HG03060 (cell line): Measurements from ENCODE around the gene CT47C1.
"Not testable (repeated sequence)": the region's sequence is repeated elsewhere in the genome, so short reads cannot be mapped to it uniquely, and the experiment has no call there.

Source experiments
- ATAC-seq: cut with Tn5 transposase; IDR thresholded peaks from one replicate; pipeline ENCODE4 v1.9.1; 2021; ENCODE audit warnings: low read depth, moderate number of reproducible peaks; ENCODE audit not compliant: unreplicated experiment

Gene CT47C1

DNA sequence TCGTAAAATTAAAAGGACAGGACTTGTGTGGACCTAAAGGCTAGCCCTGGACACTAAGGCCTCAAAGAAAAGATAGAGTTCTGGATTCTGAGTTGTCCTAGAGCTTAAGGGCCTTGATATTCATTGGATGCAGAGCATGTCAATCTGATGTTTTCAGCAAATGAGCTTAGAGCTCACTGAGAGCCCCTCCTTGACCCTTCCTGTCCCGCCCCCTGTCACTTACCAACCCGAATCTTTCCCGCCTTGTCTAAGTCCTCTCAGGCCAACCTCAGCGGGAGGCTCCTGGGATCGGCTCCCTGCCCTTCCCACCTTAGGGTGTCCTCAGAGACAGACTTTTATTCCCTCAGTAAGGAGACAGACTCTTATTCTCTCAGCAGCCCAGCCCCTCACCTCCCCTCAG lies at the start of gene CT47C1:
Gene CT47C1 (plus strand): TSS at position 250 of the 400 bp plus-strand sequence. CDS start 233 bp downstream, outside the sequence.
- no peak for ATAC-seq

DNA sequence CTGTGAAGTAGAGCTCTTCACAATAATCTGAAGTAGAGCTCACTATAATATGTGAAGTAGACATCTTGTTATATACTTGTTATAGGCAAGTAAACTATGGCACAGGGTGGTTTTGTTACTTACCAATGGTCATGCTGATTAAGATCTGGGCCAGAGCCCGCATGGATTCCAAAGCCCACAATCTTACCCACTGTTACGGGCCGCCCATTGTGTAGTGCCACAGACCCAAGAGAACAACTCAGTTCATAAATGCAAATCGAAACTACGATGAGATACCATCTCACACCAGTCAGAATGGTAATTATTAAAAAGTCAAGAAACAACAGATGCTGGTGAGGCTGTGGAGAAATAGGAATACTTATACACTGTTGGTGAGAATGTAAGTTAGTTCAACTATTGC lies 46.9 kb upstream of the CT47C1 start:
- no peak for ATAC-seq

DNA sequence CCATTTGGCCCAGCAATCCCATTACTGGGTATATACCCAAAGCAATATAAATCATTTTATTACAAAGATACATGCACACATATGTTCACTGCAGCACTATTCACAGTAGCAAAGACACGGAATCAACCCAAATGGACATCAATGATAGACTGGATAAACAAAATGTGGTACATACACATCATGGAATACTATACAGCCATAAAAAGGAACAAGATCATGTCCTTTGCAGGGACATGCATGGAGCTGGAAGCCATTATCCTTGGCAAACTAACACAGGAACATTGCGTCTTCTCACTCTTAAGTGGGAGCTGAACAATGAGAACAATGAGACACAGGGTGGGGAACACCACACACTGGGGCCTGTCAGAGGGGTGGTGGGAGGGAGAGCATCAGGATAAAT lies 46.4 kb upstream of the CT47C1 start:
- not testable (repeated sequence) for ATAC-seq

DNA sequence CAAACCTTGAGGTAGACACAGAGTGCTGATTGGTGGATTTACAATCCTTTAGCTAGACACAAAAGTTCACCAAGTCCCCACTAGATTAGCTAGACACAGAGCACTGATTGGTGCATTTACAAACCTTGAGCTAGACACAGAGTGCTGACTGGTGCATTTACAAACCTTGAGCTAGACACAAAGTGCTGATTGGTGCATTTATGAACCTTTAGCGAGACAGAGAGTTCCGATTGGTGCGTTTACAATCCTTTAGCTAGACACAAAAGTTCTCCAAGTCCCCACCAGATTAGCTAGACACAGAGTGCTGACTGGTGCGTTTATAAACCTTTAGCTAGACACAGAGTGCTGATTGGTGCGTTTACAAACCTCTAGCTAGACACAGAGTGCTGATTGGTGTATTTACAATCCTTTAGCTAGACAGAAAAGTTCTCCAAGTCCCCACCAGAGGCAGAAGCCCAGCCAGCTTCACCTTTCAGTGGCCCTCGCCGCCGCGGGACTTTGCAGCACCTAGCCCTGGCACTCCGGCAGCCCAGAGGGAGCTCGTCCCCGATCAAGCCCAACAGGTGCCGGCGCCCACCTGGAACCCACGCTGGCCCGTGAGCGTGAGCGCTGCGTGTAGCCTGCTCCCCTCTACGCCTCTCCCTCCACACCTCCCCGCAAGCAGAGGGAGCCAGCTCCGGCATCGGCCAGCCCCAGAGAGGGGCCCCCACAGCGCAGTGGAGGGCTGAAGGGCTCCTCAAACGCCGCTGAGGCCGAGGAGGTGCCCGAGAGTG lies 44.6 kb upstream of the CT47C1 start:
- not testable (repeated sequence) for ATAC-seq

DNA sequence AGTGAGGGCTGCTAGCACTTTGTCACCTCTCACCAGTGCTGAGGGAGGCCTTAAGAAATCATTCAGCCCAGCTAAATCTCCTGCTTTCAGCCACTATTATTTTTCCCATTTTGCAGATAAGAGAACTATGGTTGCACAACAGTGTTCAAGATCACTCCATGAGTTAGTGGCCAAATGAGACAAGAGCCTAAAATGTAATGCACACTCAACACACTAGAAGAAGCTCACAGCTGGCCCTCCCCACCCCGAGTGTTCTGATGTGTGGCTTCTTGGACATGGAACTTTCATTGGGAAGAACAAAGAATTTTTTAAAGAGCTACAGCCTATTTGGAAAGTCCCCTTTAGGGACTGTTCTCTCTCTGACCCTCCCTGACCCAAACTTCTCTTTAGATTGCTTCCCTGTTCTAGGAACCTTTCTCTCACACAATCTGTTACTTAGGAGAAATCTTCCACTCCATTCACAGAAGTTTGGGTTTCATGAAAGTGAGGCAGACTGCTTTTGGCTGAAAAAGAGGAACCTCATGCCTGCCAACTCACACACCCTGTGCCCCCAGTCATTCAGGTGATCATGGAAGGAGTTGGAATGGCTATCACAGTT lies 44.0 kb upstream of the CT47C1 start:
- no peak for ATAC-seq

DNA sequence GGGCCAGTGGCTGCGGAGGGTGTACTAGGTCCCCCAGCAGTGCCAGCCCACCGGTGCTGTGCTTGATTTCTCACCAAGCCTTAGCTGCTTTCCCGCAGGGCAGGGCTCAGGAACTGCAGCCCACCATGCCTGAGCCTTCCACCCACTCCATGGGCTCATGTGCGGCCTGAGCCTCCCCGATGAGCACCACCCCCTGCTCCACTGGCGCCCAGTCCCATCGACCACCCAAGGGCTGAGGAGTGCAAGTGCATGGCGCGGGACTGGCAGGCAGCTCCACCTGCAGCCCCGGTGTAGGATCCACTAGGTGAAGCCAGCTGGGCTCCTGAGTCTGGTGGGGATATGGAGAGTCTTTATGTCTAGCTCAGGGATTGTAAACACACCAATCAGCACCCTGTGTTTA lies 43.1 kb upstream of the CT47C1 start:
- ATAC-seq = not testable (repeated sequence)

DNA sequence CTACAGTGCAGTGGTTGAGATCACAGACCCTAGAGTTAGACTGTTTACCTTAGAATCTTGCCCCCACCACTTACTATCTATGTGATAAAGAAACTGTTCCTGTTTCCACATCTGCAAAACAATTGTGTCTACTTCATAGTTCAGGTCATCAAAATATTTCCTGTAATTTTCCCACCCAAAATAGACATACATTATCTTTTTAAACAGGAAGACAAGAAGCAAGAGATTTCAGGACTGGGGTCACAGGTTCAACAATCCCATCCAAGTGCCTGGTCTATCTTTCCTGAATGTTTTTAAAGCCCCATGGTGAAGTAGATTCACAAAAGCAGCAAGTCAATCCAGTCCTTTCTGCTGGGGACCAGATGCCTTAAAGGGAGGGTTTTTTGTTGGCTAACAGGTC lies 41.8 kb upstream of the CT47C1 start:
- ATAC-seq = no peak

DNA sequence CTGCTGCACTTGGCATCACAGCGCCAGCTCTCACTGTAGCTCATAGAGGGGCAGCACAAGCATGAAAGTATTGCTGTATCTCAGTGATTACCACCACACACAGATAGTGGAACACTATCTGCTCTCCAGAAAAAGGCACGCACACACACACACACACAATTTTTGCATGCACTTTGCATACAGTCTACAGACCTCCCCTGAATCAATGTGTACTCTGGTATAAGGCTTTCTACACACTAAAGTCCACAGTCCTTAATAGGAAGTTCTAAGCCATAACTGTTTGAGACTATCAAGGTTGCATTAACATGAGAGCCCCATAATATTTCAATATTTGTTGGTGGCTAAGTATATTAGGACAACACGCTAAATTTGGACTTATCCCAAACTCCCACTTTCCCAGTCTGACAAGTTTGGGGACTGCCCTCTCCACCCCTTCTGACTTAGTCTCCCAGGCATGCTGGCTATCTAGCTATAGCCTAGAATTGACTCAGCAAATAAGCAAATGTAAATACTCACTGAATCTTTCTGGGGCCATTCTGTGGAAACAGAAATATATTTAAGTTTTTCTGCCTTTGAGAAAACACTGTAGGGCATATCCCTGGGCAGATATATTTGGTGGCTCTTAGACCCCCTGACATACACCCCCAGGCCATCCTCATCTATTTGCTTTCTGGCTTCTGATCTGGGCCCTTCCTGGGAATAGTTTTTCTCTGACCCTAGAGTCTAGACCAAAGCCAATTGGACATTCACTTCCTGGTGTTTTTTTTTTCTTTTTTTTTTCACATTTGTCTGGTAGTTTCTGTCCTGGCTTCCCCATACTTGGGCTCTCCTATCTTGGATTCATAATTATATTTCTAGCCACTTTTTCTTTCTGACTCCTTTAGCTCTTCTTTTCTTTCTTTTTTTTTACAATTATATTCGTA lies 36.4 kb upstream of the CT47C1 start:
- no peak for ATAC-seq

DNA sequence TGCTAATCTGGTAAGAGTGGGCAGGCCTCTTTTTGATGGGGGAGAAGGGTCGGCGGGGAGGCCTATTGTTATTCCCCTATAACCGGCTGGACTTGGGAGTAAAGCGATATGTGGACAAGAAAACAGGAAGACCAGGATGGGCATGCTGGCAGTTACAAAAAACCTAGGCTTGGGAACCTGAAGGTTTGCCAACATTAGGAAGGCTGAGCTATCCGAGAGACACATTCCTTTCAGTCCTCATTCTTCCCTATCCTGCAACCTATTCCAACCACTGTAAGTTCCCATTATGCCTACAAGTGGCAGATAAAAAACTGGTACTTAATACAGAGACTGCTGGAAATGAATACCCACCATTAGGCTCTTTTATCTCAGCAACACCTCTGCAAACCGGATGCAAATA lies 32.4 kb upstream of the CT47C1 start:
- ATAC-seq = no peak

DNA sequence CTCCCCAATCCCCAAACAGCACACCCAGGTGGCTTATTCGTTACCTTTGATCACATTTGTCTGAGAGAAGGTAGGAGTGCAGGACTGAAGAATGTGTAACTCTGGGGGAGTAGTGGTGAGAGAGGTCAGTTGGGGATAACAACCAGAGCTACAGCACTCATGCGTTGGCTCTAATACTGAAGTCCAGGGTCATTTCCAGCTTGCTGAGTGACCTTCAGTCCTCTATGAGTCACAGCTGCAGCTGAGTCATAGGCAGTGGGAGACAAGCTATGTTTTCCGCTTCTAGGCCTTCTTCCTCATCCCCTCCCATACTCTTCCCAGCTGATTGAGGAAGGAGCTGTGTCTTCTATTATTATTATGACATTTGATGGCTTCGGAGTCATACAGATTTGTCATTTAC lies 31.6 kb upstream of the CT47C1 start:
- ATAC-seq = no peak

DNA sequence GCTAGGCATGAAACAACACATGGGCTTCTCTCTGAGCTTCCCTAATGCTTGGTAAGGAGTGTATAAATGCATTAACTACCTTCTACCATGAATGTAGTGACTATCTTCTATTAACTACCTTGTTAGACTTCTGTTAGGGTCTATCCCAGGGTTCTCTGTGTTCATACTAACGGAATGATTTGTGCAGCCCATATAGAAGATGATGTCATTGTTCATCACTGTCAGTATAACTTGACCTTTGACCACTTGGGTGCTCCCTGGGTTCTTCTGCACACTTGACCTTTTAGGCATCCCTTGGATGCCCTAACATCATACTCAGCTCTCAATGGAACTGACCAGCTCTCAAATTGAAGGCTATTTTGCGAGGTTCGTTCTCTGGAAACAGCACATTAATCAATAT lies 30.8 kb upstream of the CT47C1 start:
- no peak for ATAC-seq

DNA sequence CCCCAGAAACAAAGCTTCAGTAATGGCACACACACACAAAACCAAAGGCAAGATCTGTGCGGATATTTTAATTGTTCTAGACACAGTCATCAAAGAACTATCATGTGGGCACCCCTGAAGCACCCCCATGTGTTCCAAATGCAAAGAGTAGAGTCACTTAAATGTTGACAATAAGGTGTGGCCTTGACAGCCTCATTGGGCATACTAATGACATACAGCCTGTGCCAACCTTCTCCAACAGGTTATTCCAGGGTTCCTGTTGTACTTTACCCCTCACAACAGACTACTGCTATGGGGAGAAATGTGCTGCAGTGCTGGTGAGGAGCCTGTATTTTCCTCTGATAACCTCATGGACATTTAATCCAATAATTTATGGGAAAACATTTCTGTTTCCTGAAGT lies 29.8 kb upstream of the CT47C1 start:
- ATAC-seq = no peak

DNA sequence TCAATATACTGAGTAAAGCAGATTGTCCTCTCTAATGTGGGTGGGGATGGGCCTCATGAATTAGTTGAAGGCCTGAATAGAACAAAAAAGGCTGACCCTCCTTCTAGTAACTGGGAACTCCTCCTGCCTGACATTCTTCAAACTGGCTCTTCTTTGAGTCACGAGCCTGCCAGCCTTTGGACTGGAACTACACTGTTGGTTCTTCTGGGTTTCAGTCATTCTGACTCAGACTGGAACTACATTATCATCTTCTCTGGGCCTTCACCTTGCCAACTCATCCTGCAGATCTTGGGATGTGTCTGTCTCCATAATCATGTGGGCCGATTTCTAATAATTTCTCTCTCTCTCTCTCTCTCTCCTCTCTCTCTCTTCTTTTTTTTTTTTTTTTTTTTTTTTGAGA lies 26.9 kb upstream of the CT47C1 start:
- ATAC-seq = no peak

DNA sequence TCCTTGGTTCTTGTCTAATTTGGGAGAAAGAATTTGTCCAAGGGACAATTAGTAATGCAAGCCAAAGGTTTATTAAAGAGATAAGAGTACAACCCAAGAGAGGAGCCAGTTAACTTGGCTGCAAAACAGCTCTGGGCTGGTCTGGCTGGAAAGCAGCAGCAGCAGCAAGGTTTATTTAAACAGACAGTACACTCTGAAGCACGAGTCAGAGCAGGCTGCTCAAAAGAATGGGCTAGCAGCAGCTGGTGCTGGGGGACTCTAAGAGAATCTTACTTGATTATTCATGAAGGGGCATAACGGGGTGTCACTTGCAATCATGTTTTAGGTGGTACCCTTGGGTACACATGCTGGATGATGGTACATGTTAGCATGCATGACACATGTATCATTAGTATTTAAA lies 17.1 kb upstream of the CT47C1 start:
- no peak for ATAC-seq

DNA sequence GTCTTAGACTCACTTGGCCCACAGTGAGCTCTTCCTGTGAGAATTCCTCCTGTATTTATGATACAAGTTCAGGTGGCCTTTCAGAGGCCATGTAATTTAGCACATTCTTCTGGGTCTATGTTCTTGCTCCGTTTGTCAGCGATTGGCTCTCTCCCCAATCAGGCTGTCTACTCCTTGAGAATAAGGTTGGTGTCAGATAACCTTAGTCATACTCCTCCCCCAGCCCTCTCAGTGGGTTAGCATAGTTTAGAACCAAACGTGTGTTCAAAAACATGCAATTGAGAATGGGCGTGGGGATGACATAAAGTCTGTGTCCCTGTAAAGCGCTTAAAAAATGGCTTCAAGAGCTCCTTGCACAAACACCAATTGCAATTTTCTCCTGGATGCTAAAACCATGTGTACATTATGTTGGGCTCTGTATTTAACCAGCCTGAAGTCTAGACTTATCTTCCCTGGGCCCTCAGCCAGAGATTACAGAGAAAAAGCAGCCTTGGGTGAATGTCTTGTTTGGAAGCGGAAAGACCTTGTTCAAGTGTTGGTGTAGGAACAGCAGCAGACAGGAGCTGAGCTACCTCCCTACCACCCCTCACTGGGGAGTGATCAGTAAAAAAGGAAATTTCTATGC lies 9.9 kb upstream of the CT47C1 start:
- ATAC-seq = no peak

DNA sequence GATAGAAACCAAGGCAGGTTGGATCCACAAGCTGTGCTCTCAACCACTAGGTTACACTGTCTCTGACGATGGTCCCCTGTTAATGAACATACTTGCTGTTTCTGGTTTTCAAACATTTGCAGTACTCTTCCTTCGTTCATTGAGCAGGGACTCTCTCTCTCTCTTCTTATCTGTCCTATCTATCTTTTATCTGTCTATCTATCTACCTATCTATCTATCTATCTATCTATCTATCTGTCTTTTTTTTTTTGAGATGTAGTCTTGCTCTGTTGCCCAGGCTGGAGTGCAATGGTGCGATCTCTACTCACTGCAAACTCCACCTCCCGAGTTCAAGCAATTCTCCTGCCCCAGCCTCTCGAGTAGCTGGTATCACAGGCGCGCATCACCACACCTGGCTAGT lies 9.4 kb upstream of the CT47C1 start:
- no peak for ATAC-seq

DNA sequence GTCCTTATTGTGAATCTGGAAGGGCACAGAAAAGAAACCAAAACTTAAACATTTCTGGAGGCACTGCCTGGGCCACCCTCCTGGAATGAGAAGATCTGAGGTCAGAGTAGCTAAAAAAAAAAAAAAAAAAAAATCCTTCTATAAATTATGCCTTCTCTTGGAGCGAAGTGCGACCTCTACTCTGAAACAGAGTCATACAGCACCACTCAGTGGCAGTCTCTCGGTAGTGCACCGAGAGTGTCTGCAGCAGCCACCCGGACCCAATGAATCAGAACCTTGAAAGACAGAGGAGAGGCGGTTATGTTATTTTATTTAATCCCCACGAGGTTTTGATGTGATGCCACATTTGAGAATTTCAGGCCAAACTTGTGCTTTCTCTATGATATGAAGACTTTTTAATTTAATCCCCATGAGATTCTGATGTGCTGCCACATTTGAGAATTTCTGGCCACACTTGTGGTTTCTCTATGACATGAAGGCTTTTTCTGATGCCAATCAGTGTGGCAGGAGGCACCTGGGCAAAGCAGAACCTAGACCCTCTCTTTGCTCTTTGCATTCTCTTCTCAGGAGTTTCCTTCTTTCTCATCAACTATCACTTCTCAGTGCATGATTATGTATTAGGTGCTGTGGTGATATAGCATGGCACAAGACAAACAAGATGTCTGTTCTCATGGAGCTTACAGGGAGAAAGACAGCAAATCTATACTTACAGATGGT lies 5.6 kb upstream of the CT47C1 start:
- ATAC-seq = no peak

DNA sequence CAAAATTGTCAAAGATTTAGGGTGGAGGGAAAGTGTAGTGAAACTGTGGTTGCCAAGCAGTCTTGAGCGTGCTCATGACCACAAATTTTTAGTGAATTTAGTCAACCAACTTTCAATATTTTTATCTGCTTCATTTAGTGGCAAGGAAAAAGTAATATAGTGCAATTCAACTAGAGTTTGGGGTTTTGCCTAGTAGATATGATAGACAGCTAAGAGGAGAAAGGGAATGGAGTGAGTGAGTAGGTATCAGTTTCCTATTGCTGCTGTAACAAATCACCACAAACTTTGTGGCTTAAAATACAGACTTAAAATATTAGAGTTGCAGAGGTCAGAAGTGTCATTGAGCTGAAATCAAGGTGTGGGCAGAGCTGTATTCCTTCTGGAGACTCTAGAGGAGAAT lies 3.7 kb upstream of the CT47C1 start:
- ATAC-seq = no peak

DNA sequence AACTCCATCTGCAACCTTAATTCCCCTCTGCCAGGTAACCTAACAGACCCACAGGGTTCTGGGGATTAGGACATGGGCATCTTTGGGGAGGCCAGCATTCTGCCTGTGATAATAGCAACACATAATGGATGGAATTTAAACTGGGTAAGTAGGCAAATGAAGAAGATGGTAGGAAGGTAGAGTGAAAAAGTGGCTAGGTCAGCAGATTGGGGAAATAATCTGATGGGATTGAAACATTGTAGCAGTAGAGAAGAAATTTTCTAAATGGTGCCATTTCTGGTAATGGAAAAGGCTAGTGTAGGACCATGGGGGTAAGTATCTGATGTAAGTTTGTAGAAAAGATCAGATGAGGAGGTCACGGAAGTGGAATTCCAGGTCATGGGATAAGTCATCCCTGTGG lies 3.0 kb upstream of the CT47C1 start:
- no peak for ATAC-seq

DNA sequence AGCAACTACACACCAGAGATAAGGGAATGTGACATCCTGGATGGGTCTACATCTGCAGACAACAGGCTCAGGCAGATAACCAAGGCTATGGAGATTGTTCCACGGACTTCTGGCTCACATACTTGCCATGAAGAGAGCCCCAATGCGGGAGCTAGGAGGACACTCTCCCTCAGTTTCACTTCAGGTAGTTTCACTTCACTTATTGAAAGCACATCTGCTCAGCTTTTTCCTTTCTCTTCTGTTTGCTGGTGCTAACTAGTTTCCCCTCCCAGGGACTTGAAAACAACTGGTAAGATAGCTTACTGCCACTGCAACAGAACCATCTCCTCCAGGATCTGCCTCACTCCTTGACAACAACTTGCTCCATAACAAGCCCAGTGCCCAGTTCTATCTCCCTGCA lies 1.4 kb upstream of the CT47C1 start:
- ATAC-seq = no peak
